Stimulated activated CD8-positive, alpha-beta memory T cell treated with anti-CD3 and anti-CD28 coated beads, Interleukin-2, amount 100 ng/mL, for 48 hours (primary cell): ENCODE measurements around the gene S100P.
"Not testable (repeated sequence)": the region's sequence is repeated elsewhere in the genome, so short reads cannot be mapped to it uniquely, and the experiment has no call there.

Experiments used
- DNase-seq, 2 donors: peaks; one replicate each; pipeline ENCODE4 v3.0.0-alpha.2; 2020; ENCODE audit warnings: low read depth in 2 of 2

Gene S100P

GRCh38 chr4:6673191-6673659 is 20.5 kb upstream of the S100P start:
- DNase-seq = not testable (repeated sequence)

DNA sequence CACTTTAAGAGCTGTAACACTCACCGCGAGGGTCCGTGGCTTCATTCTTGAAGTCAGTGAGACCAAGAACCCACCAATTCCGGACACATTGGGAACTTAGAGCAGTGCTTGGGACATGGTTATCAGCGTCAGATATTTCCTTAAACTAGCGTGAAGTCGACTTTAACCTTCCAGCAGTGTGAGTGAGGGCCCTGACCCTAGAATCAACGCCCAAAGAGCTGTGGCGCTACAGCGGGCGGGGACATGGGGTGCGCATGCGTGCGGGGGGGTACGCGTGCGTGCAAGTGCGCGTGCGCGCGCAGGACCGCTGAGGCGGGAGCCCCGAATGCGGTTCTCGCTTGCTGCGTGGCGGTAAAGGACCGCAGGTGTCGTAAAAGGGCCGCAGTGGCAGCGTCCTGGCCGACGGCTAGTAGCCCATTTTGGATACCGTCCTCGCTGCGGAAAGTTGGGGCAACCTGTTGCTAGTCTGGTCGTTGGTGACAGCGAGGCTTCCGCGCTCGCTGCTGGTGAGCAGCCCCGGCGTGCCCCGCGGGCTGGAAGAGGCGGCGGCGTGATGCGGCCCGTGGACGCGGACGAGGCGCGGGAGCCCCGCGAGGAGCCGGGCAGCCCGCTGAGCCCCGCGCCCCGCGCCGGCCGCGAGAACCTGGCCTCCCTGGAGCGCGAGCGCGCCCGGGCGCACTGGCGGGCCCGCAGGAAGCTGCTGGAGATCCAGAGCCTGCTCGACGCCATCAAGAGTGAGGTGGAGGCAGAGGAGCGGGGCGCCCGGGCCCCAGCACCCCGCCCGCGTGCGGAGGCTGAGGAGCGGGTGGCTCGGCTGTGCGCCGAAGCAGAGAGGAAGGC is 19.8 kb upstream of the S100P start:
- DNase-seq = peak; percentile 89 to 92

DNA sequence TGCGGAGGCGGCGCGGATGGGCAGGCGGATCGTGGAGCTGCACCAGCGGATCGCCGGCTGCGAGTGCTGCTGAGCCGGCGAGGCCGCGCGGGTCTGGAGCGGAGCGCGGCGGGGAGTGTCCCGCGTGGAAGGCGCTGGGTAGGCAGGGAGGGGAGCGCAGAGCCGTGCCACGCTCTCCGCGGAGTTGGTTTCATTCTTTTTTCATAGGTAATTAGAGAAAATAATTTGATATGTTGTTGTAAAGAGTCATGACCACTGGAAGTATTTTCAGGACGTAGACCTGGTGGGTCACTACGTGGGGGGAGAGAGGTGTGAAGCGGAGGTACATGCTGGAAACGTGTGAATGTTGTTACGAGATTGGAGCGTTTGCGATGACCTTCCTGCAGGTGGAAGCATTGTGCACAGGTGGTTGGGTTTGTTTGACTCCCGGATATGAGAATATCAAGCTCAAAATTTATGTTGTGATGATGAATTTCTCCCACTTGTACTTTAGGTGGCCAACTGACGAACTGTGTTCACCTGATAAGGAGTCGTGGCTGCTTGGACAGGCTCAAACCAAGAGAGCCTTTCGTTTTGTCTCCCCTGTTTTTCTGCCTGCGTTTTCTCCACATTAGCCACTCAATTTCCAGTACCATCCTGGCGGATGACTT is 19.1 kb upstream of the S100P start:
- no peak for DNase-seq

DNA sequence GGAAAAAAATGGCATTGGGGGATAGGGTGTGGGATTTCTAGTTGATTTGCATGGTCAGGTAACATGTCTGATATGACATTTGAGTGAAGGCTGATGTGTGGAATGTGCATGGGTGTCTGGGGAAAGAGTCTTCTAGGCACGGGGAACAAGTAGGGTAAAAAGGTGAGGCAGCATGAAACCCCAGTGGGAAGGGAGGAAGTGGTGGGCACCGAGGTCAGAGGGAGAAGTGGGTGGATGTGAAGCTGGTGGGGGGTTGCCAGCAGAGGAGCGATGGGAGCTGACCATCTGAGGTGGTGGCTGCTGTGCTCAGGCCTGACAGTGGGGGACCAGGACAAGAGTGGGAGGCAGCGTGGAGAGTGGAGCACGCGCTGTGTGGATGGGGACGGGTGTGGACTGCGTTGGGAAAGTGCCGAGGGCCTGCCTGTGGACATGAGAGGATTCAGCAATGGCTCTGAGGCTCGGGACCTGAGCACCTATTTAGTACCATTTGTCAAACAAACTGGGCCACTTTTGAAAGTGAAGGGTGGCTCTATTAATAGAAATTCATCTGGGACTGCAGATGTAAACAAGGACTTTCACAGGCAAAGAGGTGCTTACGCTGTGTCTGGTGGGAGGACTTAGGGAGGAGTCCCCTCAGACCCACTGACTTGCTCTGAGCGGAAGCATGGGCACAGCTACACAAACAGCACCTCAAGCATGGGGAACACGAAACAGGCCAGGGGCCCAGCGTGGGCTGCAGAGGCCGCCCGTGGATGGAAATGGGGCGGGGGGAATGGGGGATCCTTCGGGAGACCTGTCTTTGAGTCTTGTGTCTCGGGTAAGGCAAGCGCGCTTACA is 16.7 kb upstream of the S100P start:
- no peak for DNase-seq

DNA sequence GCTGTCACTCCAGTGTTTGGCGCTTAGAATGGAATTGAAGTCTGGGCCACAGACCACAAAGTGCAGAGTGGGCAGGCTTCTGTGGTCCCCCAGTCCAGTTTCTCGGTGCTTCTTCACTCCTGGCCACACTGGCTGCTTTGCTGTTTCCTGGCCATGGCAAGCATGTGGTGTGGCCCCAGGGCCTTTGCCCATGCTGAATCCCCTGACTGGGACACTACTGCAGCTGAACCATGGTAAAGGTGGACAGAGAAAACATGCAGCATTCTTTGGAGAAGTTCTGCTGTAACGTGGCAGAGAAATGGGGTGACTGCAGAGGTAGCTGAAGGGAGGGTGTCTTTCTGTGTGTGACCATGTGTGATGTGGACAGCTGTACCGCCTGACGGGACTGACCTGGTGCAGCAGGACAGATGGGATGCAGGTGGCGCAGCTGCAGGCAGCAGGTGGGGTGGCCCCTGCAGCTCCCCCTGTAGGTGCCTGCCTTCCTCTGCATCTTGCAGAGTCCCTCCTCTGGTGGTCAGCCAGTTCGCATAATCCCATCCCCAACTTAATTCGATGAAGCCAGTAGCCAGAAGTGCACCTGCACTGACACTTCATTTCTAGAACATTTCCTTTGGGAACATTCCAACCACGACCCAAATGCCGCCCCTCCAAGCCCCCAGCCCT is 13.2 kb upstream of the S100P start:
- no peak for DNase-seq

- DNase-seq = no peak
These were observed 12.5 kb upstream of the S100P start for GRCh38 chr4:6681191-6681590.

- no peak for DNase-seq
These were observed 10.7 kb upstream of the S100P start for GRCh38 chr4:6682862-6683590.

DNA sequence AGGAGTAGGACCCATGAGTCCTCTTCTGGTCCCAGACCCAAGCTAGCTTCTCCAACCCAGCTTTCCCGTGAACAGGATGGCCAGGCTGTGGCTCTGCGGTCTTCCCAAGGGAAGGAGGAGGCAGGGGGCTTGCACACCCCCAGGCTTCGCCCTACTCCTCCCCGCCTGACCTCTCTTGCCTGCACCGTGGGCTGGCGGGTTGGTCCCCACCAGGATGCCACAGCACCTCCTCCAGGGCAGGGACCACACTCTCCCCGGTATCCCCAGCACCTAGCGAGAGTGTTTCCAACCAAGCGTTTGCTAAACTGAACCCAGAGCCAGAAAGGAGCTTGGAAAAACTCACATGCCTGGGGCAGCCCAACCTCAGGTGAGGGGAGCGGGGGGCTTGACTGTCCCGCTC is 9.0 kb upstream of the S100P start:
- DNase-seq = no peak

GRCh38 chr4:6686104-6686787 is 7.4 kb upstream of the S100P start:
- no peak for DNase-seq

DNA sequence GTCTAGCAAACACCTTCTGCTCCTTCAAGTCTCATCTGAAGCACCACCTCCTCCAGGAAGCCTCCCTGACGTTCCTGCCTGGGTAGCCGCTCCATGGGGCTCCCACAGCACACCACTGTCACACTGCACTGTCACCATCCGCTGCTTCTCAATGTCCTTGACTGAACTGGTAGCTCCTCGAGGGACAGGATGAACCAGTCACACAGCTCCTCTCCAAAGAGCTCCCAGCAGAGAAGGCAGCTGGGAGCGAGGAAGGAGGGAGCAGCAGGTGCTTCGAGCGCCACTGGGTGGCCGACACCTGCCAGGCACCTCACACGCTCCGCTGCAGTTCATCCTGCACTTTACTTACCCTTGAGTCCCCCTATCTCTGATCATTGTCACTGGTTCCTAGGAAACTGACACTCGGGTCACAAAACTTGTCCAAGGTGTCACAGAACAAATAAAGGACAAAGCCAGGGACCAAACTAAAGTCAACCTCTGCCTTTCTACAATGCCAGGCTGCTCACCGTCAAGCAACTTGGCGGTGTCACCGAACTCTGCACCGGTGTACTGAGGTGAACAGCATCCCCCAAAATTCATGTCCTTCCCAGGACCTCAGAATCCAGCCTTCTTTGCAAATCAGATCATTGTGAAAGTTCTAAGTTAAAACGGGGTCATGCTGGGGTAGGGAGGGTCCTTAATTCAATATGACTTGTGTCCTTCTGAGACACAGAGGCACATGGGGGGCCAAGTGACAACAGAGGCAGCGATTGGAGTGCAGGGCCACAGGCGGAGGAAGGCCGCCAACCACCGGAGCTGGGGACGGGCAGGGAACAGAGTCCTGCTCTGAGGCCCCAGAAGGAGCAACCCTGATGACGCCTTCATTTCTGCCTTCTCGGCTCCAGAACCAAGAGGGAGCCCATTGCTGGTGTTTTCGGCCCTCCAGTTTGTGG is 5.5 kb upstream of the S100P start:
- no peak for DNase-seq

GRCh38 chr4:6688879-6689505 is 4.7 kb upstream of the S100P start:
- peak; percentile 65 to 69 for DNase-seq

DNA sequence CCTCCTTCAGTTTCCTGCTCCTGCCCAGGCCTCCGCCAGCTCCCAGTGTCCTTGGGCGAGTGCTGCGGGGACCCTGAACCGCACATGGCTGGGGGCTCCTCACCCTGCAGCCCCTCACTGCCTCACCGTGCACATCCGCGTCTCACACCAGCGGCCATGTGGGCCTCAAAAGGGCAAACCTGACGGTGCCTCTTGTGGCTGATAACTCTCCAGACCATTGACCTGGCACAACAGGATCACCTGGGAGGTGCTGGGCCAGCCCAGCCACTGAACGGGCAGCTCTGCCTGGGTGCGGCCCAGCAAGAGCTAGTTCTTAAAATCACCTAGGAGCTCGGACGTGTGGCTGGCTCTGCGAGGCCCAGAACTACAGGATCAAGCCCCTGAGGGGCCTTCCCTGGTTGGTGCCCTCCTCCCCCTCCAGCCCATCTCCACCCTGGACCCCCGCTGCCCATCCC is 4.1 kb upstream of the S100P start:
- DNase-seq = no peak

GRCh38 chr4:6692379-6692778 is 1.3 kb upstream of the S100P start:
- DNase-seq = no peak

GRCh38 chr4:6692806-6693205 is 872 bp upstream of the S100P start:
- no peak for DNase-seq

- DNase-seq = no peak
These were observed 661 bp downstream of the S100P start for GRCh38 chr4:6694177-6694901.

DNA sequence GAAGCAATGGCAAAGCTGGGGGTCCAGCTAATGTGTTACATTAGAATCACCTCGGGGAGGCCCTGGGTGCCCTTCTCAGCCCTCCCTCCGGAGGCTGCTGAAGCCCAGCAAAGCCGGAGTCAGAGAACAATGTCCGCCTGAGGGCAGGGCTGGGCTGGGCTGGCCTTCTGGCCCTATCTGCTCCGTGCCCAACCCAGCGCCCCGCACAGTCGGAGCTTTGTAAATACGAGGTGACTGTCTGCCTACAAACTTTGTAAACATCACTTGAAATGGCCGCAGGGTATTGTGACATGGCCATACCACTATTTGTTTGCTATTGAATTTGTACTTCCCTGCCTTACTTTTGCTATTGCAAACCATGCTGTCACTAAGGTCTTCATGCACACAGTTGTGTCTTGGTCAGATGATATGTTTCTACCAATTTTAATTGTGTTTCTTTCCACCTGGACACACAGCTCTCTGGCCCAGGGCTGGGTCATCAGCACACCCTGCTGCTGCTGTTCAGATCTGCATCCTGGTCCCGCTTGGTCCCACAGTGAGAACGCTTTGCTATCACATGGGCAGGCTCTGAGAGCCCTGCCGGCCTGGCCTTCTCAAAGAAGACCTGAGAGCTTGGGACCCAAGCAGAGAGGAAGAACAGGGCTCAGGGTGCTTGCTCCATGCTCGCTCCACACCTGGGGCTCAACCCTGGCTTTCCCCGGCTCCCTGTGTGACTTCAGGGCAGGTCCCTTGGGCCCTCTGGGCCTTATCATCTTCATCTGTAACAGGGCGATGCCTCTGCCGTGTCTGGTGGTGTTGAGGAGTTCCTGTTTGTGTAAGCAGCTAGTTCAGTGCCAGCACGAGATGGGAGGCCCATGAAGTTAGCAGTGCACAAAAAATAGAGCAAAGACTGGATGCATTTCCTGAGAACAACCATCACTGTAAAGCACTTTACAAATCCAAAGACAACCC is 2.3 kb downstream of the S100P start:
- no peak for DNase-seq

DNA sequence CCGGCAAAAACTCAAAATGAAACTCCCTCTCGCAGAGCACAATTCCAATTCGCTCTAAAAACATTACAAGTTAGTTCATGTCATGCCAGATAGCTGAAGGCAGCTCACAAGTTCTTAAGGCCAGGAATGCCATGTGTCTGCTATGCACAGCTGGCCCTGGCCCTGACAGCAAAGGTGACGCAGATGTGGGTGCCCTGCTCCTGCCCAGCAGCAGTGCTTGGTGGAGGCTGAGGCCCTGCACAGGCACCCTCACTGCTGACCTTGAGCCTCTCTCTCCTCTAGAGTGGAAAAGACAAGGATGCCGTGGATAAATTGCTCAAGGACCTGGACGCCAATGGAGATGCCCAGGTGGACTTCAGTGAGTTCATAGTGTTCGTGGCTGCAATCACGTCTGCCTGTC is 2.9 kb downstream of the S100P start:
- no peak for DNase-seq
